ENCODE measurements around the gene SUSD4. TPM values are rescaled to one million over a fixed set of nuclear protein-coding genes. Genes with fewer than 3 reads are reported as not detected.
A peak's percentile ranks its signal among the peaks of the same experiment; 100 is the strongest.
"Not testable (repeated sequence)": the region's sequence is repeated elsewhere in the genome, so short reads cannot be mapped to it uniquely, and the experiment has no call there.

Gene SUSD4
- total RNA-seq, 2 donors from 2014 or later: 0.58 to 1.1 TPM

DNA sequence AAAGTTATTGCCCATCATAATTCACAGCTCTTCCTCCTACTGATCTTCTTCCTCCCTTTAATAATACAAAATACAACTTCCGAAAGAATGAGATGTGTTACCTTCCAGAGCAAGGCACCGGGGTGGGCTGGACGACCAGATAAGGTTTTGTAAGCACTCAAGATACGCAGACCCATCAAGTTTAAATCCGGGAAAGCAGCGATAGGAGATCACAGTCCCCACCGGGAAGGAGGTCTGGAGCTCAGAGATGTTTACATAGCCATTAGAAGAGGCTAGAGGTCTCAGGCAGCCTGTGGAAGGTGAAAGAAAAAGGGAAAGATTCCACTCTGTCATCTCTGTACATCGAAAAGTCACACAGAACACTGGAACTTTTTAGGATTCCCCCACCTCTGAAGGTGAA is 99.4 kb downstream of the SUSD4 start:
- H3K9me3 Mint-ChIP-seq: no peaks in the 10 kb centered on the region
- H3K4me3 Mint-ChIP-seq: no peak overlapping the region
- no peaks in the 10 kb centered on the region for H3K27me3 Mint-ChIP-seq (ENCODE audit: low read depth)
- ATAC-seq (replicated peaks in 1 of 2) (no peak), DNase-seq (no peak)
- H3K4me1 Mint-ChIP-seq (ENCODE audit: low read depth): peaks cover 12% of the 10 kb centered on the region
- H3K27ac Mint-ChIP-seq: no peak overlapping the region
- H3K36me3 Mint-ChIP-seq (ENCODE audit: insufficient read depth in 2 of 2): no peaks in the 10 kb centered on the region

DNA sequence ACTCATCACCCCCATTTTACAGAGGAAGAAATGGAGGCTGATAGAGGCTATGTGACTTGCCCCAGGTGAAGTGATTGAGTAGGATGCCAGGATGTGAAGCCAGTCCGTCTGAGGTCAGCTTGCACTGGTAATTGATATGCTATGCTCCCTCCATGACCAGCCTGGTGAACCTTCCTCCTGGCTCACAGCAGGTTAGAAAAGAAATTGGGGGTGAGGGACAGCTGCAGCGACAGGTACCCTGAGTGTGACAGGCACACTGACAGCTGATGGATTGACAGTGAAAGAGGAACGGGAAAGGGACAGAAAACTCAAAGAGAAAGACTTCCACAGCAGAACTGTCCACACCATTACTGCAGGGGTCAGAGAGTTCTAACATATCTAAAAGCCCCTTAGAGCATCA is 102.1 kb downstream of the SUSD4 start:
- peaks cover 11% of the 10 kb centered on the region for H3K4me1 Mint-ChIP-seq (ENCODE audit: low read depth)
- H3K9me3 Mint-ChIP-seq: no peaks in the 10 kb centered on the region
- H3K4me3 Mint-ChIP-seq: no peak overlapping the region
- no peak overlapping the region for H3K27ac Mint-ChIP-seq
- DNase-seq (no peak), ATAC-seq (replicated peaks in 1 of 2) (no peak)
- H3K27me3 Mint-ChIP-seq (ENCODE audit: low read depth): no peaks in the 10 kb centered on the region
- no peaks in the 10 kb centered on the region for H3K36me3 Mint-ChIP-seq (ENCODE audit: insufficient read depth in 2 of 2)

DNA sequence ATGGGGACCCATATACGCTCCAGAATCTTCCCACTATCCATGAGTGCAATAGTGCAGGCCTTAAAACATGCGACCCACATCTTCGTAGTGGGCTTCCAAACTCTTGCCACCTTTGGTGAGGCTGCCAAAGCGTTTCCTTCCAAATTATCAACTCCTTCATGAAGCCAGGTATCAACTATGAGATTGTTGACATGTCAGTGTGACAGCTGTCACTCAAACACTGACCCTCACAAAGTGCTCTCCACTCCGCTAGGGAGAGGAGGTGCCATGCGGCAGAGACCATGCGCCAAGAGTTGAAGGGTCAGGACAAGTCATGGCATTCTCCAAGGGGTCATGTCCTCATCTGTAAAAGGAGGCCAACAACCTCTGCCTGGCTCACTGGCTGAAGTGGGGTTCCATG is 103.3 kb downstream of the SUSD4 start:
- no peak overlapping the region for H3K4me3 Mint-ChIP-seq
- no peaks in the 10 kb centered on the region for H3K27me3 Mint-ChIP-seq (ENCODE audit: low read depth)
- DNase-seq: no peak
- no peak overlapping the region for H3K27ac Mint-ChIP-seq
- no peak for ATAC-seq (replicated peaks in 1 of 2)
- H3K4me1 Mint-ChIP-seq (ENCODE audit: low read depth): no peaks in the 10 kb centered on the region
- H3K9me3 Mint-ChIP-seq: no peaks in the 10 kb centered on the region
- no peaks in the 10 kb centered on the region for H3K36me3 Mint-ChIP-seq (ENCODE audit: insufficient read depth in 2 of 2)

DNA sequence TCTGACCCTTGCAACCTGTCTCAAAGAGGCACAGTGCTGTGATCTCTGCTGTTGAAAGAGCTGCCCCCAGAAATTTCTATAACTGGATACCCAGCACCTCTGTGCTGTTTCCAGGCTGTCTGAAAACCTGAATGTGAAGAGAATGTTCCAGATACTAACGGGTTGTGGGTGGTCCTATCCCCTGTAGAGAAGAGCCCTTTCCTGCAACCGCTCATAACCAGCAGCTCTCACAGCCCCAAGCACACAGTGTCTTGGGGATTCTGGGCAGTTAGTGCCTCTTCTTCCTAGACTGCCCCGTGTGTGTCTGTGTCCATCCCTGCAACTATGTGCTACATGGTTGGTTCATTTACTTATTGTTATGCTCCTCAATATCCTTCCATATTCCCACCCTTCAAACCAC is 104.5 kb downstream of the SUSD4 start:
- H3K9me3 Mint-ChIP-seq: no peaks in the 10 kb centered on the region
- no peak overlapping the region for H3K4me3 Mint-ChIP-seq
- no peak overlapping the region for H3K27ac Mint-ChIP-seq
- no peaks in the 10 kb centered on the region for H3K36me3 Mint-ChIP-seq (ENCODE audit: insufficient read depth in 2 of 2)
- H3K4me1 Mint-ChIP-seq (ENCODE audit: low read depth): no peaks in the 10 kb centered on the region
- H3K27me3 Mint-ChIP-seq (ENCODE audit: low read depth): no peaks in the 10 kb centered on the region
- ATAC-seq (replicated peaks in 1 of 2): no peak
- DNase-seq: no peak

DNA sequence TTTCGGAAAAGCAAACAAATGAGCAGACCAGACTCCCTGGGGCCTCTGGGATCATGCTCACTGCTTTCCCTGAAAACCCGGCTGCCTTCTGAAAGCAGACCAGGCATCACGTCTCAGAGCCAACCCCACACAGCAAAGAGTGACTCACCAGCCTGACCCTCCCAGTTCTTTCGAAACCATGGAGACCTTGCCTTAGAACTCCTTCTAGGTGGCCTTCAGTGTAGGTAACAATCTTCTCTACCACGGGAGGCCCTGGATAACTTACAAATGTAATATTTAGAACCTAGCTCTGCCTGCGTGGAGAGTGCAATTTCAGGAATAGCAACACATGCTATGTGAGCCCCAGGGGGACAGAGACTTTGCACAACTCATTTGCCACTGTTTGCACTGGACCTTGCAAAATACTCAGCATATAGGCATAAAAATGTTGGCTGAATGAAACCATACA is 105.2 kb downstream of the SUSD4 start:
- Mint-ChIP-seq H3K4me3 (no peak overlapping the region), H3K27ac (no peak overlapping the region), H3K36me3 (ENCODE audit: insufficient read depth in 2 of 2) (no peaks in the 10 kb centered on the region), H3K27me3 (ENCODE audit: low read depth) (no peaks in the 10 kb centered on the region), H3K9me3 (no peaks in the 10 kb centered on the region), H3K4me1 (ENCODE audit: low read depth) (no peaks in the 10 kb centered on the region)
- ATAC-seq (replicated peaks in 1 of 2) (no peak), DNase-seq (no peak)

DNA sequence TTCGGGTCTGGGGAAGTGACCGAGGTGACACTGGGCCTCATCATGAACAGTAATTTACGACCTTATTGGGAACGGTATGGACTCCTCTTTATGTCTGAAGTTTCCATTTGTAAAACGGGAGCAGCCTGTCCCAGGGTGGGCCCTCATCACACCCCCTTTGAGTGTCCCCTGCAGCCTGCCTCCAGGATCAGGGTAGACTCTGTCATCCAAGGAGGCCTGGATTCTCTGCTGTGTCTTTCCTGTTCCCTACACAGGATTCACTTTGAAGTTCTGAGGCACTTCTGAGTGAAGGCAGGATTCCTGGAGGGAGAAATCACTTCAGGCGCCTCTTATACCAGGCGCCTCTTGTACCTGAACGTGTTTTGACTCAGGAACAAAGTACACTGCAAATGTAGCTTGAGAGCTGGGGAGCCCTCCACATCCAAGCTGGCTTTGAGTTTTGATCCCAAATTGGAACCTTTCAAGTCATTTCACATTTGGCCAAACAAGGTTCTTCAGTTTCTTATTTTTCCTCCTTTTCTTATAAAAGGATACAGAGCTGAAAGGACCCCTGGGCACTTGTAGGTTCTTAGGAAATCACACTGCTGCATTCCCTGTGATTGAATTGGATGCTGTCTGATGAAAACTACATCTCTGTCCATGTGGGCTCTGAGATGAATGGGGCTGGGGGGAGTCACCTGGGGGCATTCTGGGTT is 106.0 kb downstream of the SUSD4 start:
- Mint-ChIP-seq H3K4me1 (ENCODE audit: low read depth) (no peaks in the 10 kb centered on the region), H3K27me3 (ENCODE audit: low read depth) (no peaks in the 10 kb centered on the region), H3K4me3 (no peak overlapping the region), H3K36me3 (ENCODE audit: insufficient read depth in 2 of 2) (no peaks in the 10 kb centered on the region), H3K9me3 (no peaks in the 10 kb centered on the region), H3K27ac (no peak overlapping the region)
- ATAC-seq (replicated peaks in 1 of 2): no peak
- no peak for DNase-seq

DNA sequence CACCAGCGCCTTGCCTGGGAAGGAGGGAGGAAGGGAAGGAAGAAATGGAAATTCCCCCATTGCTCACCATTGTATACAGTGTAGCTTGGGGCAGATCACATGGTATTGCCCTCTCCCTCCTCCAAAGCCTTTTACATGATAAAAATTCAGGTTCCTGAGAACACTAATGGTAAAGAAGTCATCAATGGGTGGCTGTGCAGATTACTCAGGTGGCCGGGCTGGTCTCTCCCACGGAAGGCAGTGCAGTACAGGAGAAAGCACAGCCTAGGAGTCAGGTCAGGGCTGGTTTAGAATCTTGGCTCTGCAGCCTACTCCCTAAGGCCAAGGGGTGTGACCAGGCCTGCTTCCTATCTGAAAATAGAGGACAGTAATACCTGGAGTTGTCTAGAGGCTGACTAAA is 107.9 kb downstream of the SUSD4 start:
- no peaks in the 10 kb centered on the region for H3K4me1 Mint-ChIP-seq (ENCODE audit: low read depth)
- peaks cover 0 to 3% of the 10 kb centered on the region in 2 donors for H3K36me3 Mint-ChIP-seq (ENCODE audit: insufficient read depth in 2 of 2)
- ATAC-seq (replicated peaks in 1 of 2): no peak
- H3K27ac Mint-ChIP-seq: no peak overlapping the region
- H3K27me3 Mint-ChIP-seq (ENCODE audit: low read depth): no peaks in the 10 kb centered on the region
- H3K4me3 Mint-ChIP-seq: no peak overlapping the region
- no peaks in the 10 kb centered on the region for H3K9me3 Mint-ChIP-seq
- no peak for DNase-seq

DNA sequence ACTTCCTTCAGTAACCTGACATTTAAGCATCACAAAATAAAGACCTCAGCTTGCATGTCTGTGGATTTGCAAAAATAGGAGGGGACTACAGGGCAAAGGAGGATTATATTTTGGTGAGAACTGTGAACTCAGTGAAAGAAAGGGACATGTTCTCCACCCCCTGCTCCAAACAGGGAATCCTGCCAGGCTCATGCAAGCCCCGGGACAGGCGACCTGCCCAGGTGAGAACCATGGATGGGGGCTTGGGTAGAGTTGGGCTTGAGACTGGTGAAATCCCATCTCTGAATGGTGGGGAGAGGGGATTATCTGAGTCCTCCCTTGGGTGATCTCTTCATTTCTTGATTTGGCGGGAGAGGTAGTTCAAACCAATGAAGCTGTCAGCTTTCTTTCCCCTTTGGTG is 110.1 kb downstream of the SUSD4 start:
- Mint-ChIP-seq H3K36me3 (ENCODE audit: insufficient read depth in 2 of 2) (peaks cover 0 to 3% of the 10 kb centered on the region in 2 donors), H3K4me1 (ENCODE audit: low read depth) (peaks cover 9% of the 10 kb centered on the region), H3K27me3 (ENCODE audit: low read depth) (no peaks in the 10 kb centered on the region), H3K4me3 (no peak overlapping the region), H3K27ac (no peak overlapping the region), H3K9me3 (no peaks in the 10 kb centered on the region)
- DNase-seq (no peak), ATAC-seq (replicated peaks in 1 of 2) (no peak)

DNA sequence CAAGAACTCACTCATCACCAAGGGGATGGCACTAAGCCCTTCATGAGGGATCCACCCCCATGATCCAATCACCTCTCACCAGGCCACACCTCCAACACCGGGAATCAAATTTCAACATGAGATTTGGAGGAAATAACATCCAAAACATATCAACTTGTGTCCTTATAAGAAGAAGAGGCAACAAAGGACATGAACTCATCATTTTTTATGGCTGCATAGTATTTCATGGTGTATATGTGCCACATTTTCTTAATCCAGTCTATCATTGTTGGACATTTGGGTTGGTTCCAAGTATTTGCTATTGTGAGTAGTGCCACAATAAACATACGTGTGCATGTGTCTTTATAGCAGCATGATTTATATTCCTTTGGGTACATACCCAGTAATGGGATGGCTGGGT is 112.6 kb downstream of the SUSD4 start:
- DNase-seq; H3K27ac Mint-ChIP-seq; ATAC-seq (replicated peaks in 1 of 2); H3K27me3 Mint-ChIP-seq (ENCODE audit: low read depth); H3K36me3 Mint-ChIP-seq (ENCODE audit: insufficient read depth in 2 of 2); H3K4me3 Mint-ChIP-seq; H3K9me3 Mint-ChIP-seq: not testable (repeated sequence)
- peaks cover 20% of the 10 kb centered on the region for H3K4me1 Mint-ChIP-seq (ENCODE audit: low read depth)

DNA sequence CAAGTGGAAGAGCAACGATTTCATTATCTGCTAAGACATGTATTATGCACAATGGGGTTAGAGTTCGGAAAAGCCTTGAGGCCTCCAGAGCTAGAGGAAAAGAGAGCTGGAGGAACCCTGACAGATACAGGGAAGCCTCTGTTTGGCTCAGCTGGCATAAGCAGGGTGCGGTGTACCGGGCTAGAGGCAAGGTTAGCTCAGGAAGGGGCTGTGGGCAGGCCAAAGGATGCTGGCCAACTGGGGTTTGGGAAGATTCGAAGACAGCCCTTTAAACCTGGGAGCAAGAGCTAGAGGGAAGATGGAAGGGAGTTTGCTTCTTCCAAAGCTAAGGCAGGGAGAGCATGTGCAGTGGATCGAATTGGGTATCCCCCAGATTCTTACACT is 113.4 kb downstream of the SUSD4 start:
- Mint-ChIP-seq H3K27me3 (ENCODE audit: low read depth) (no peaks in the 10 kb centered on the region), H3K27ac (no peak overlapping the region), H3K9me3 (no peaks in the 10 kb centered on the region), H3K36me3 (ENCODE audit: insufficient read depth in 2 of 2) (peaks cover 0 to 3% of the 10 kb centered on the region in 2 donors), H3K4me1 (ENCODE audit: low read depth) (peaks cover 24% of the 10 kb centered on the region), H3K4me3 (no peak overlapping the region)
- no peak for ATAC-seq (replicated peaks in 1 of 2)
- no peak for DNase-seq

DNA sequence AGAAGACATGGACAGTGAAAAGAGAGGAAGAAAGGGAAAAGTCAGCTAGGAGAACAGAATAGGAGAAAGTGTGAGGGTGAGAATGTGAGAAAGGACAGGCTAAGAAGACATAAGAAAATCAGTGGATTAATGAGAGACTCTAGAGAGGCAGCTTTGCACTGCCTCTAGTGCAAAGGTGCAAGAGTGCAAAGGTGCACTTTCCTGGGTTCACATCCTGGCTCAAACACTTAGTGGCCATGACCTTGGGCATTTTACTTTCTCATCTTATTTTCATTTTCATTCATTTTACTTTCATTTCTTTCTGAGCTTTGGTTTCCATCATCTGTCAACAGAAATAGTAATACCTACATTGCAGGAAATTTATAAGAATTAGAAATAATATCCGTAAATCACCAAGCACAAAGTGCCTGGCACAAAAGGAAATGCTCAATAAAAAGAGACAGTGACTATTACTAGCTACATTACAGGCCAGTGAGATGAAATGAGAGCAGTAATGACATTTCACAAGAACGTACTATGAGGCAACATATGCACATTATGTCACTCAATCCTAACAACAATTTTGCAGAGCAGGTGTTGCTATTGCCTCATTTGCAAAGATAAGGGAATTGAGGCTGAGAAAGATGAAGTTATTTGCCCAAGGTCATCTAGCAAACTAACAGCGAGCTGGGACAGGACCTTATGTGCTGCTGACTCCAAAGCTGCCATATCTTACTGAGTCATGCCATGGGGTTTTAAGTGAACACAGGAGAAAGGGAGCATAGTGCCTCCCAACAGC is 113.9 kb downstream of the SUSD4 start:
- ATAC-seq (replicated peaks in 1 of 2) (no peak), DNase-seq (no peak)
- no peak overlapping the region for H3K4me3 Mint-ChIP-seq
- H3K27me3 Mint-ChIP-seq (ENCODE audit: low read depth): no peaks in the 10 kb centered on the region
- H3K27ac Mint-ChIP-seq: no peak overlapping the region
- H3K9me3 Mint-ChIP-seq: no peaks in the 10 kb centered on the region
- H3K36me3 Mint-ChIP-seq (ENCODE audit: insufficient read depth in 2 of 2): peaks cover 0 to 3% of the 10 kb centered on the region in 2 donors
- H3K4me1 Mint-ChIP-seq (ENCODE audit: low read depth): peaks cover 30% of the 10 kb centered on the region

DNA sequence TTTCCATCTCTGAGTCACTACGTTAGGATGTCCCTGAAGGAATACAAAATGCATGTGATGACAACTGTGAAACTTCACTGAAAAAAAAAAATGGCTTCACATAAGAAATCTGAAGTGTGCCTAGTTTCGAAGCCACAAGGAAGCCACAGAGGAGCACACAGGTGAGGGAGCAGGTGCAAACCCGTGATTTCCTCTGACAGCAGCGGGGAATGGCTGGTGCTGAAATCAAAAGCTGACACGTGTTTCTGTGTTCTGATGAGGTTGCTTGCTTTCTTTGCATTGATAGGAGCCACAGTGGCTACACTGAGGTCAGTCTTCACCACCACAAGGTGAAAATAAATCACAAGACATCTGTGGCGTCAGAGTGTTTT is 115.2 kb downstream of the SUSD4 start:
- DNase-seq (peak; percentile 17 to 28), ATAC-seq (replicated peaks in 1 of 2) (peak in 1 of 2 donors; percentile 29)
- peaks cover 43% of the 10 kb centered on the region for H3K4me1 Mint-ChIP-seq (ENCODE audit: low read depth)
- H3K36me3 Mint-ChIP-seq (ENCODE audit: insufficient read depth in 2 of 2): peaks cover 0 to 3% of the 10 kb centered on the region in 2 donors
- no peak overlapping the region for H3K27ac Mint-ChIP-seq
- no peak overlapping the region for H3K4me3 Mint-ChIP-seq
- no peaks in the 10 kb centered on the region for H3K9me3 Mint-ChIP-seq
- no peaks in the 10 kb centered on the region for H3K27me3 Mint-ChIP-seq (ENCODE audit: low read depth)

DNA sequence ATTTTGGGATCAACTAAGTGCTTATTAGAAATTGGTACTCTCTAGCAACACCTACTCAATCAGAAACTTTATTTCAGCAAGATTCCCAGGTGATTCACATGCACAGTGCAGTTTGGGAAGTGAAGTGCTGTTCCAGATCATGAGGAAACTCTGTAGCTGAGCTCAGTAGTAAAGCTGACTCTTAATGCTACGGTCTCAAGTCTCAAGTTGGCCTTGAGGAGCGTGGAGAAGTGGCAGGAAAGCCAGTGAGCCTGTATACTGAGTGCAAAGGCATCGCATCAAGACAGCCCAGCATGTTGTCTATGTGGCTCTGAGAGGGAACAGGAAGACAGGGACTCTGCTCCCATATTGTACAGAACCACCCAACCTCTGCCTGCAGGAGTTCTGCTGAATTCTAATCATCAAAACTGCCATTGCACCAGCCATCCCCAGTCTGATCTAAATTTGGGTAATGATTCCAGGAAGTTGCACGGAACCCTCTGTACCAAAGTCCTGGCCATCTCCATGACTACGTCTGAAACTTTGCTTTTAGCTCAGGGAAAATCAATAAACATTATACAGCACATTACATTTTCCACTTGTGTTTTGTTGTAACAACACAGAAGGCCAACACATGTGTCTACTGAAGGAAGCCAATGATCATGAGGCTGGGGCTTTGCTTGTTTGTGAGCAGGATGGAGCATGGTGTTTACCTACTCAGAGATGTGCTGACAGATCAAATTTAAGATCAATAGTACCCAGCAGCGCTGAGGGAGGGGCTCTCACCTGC is 115.8 kb downstream of the SUSD4 start:
- Mint-ChIP-seq H3K27me3 (ENCODE audit: low read depth) (no peaks in the 10 kb centered on the region), H3K4me1 (ENCODE audit: low read depth) (peaks cover 43% of the 10 kb centered on the region), H3K36me3 (ENCODE audit: insufficient read depth in 2 of 2) (peaks cover 0 to 3% of the 10 kb centered on the region in 2 donors), H3K27ac (no peak overlapping the region), H3K4me3 (peak overlapping the region in 1 of 2 donors; percentile 4), H3K9me3 (no peaks in the 10 kb centered on the region)
- ATAC-seq (replicated peaks in 1 of 2) (peak in 1 of 2 donors; percentile 5), DNase-seq (no peak)
